A204.1 (cell line): ENCODE measurements around the gene ZSCAN1.

Source experiments
- FAIRE-seq: peaks from 2 replicates; lab custom pipeline; 2012; peaks lifted over from hg19 to GRCh38; lab: Jason Lieb, UNC

Gene ZSCAN1

GRCh38 chr19:58040751-58041525 lies 7.1 kb downstream of the ZSCAN1 start:
- FAIRE-seq = no peak

- no peak for FAIRE-seq
Measured at GRCh38 chr19:58042495-58043340, 8.9 kb downstream of the ZSCAN1 start.

GRCh38 chr19:58044391-58044790 lies 10.6 kb downstream of the ZSCAN1 start:
- no peak for FAIRE-seq

GRCh38 chr19:58044886-58045285 lies 11.1 kb downstream of the ZSCAN1 start:
- FAIRE-seq = no peak

GRCh38 chr19:58045411-58046050 lies 11.7 kb downstream of the ZSCAN1 start:
- no peak for FAIRE-seq

- FAIRE-seq = no peak
Measured at GRCh38 chr19:58046856-58047255, 13.0 kb downstream of the ZSCAN1 start.

- no peak for FAIRE-seq
Measured at GRCh38 chr19:58047672-58048071, 13.8 kb downstream of the ZSCAN1 start.

- FAIRE-seq = no peak
Measured at GRCh38 chr19:58052256-58052655, 18.4 kb downstream of the ZSCAN1 start.

GRCh38 chr19:58053480-58054156 lies 19.8 kb downstream of the ZSCAN1 start:
- FAIRE-seq = no peak

GRCh38 chr19:58054901-58055874 lies 21.4 kb downstream of the ZSCAN1 start:
- no peak for FAIRE-seq

- no peak for FAIRE-seq
Measured at GRCh38 chr19:58056261-58056660, 22.4 kb downstream of the ZSCAN1 start.

GRCh38 chr19:58056861-58057260 lies 23.0 kb downstream of the ZSCAN1 start:
- FAIRE-seq = no peak

- FAIRE-seq = no peak
Measured at GRCh38 chr19:58058467-58058866, 24.6 kb downstream of the ZSCAN1 start.

GRCh38 chr19:58059003-58059670 lies 25.3 kb downstream of the ZSCAN1 start, which contains the start of gene ZNF135:
ZNF135 (plus strand) TSS chr19:58059282; CDS start chr19:58060003, 721 bp downstream.
- FAIRE-seq = no peak

- no peak for FAIRE-seq
Measured at GRCh38 chr19:58059671-58060078, 25.9 kb downstream of the ZSCAN1 start.

- no peak for FAIRE-seq
Measured at GRCh38 chr19:58060231-58060630, 26.4 kb downstream of the ZSCAN1 start.

GRCh38 chr19:58063712-58064111 lies 29.9 kb downstream of the ZSCAN1 start:
- FAIRE-seq = no peak

- no peak for FAIRE-seq
Measured at GRCh38 chr19:58067240-58067912, 33.6 kb downstream of the ZSCAN1 start.

GRCh38 chr19:58079792-58080191 lies 46.0 kb downstream of the ZSCAN1 start:
- FAIRE-seq = no peak

- FAIRE-seq = no peak
Measured at GRCh38 chr19:58083021-58083420, 49.2 kb downstream of the ZSCAN1 start.
